ENCODE data around the gene KCND1. TPM values are rescaled to one million over a fixed set of nuclear protein-coding genes. Genes with fewer than 3 reads are reported as not detected.
A peak's percentile ranks its signal among the peaks of the same experiment; 100 is the strongest.

The KCND1 gene
- total RNA-seq, 2 donors from 2014 or later = 3.8 to 5.0 TPM

GRCh38 chrX:48923771-48924170, 47.9 kb downstream of the KCND1 start:
- peaks cover 24% of the 10 kb centered on the region for H3K36me3 ChIP-seq
- H3K27me3 ChIP-seq (replicated peaks; ENCODE audit: insufficient read depth) = no peaks in the 10 kb centered on the region
- no peaks in the 10 kb centered on the region for H3K4me1 ChIP-seq (ENCODE audit: control insufficient read depth in 1 of 2, low read depth in 2 of 2)
- DNase-seq (ENCODE audit: low spot score) (no peak), ATAC-seq (ENCODE audit: insufficient number of reproducible peaks, low FRiP score, low read depth) (no peak)
- no peak overlapping the region for H3K27ac ChIP-seq
- H3K9me3 ChIP-seq = no peaks in the 10 kb centered on the region
- H3K4me3 ChIP-seq = no peak overlapping the region
- TF ChIP-seq, protein P1, sequence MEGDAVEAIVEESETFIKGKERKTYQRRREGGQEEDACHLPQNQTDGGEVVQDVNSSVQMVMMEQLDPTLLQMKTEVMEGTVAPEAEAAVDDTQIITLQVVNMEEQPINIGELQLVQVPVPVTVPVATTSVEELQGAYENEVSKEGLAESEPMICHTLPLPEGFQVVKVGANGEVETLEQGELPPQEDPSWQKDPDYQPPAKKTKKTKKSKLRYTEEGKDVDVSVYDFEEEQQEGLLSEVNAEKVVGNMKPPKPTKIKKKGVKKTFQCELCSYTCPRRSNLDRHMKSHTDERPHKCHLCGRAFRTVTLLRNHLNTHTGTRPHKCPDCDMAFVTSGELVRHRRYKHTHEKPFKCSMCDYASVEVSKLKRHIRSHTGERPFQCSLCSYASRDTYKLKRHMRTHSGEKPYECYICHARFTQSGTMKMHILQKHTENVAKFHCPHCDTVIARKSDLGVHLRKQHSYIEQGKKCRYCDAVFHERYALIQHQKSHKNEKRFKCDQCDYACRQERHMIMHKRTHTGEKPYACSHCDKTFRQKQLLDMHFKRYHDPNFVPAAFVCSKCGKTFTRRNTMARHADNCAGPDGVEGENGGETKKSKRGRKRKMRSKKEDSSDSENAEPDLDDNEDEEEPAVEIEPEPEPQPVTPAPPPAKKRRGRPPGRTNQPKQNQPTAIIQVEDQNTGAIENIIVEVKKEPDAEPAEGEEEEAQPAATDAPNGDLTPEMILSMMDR (IDR thresholded peaks at IDR 0.05) = no peak

GRCh38 chrX:48920718-48921104, 50.9 kb downstream of the KCND1 start:
- H3K4me3 ChIP-seq = no peak overlapping the region
- peaks cover 0 to 5% of the 10 kb centered on the region in 2 donors for H3K4me1 ChIP-seq (ENCODE audit: control insufficient read depth in 1 of 2, low read depth in 2 of 2)
- DNase-seq (ENCODE audit: low spot score) = no peak
- H3K27me3 ChIP-seq (replicated peaks; ENCODE audit: insufficient read depth) = no peaks in the 10 kb centered on the region
- no peak for ATAC-seq (ENCODE audit: insufficient number of reproducible peaks, low FRiP score, low read depth)
- no peaks in the 10 kb centered on the region for H3K9me3 ChIP-seq
- TF ChIP-seq, protein P1 (IDR thresholded peaks at IDR 0.05) = no peak
- peaks cover 21% of the 10 kb centered on the region for H3K36me3 ChIP-seq
- H3K27ac ChIP-seq = no peak overlapping the region

DNA sequence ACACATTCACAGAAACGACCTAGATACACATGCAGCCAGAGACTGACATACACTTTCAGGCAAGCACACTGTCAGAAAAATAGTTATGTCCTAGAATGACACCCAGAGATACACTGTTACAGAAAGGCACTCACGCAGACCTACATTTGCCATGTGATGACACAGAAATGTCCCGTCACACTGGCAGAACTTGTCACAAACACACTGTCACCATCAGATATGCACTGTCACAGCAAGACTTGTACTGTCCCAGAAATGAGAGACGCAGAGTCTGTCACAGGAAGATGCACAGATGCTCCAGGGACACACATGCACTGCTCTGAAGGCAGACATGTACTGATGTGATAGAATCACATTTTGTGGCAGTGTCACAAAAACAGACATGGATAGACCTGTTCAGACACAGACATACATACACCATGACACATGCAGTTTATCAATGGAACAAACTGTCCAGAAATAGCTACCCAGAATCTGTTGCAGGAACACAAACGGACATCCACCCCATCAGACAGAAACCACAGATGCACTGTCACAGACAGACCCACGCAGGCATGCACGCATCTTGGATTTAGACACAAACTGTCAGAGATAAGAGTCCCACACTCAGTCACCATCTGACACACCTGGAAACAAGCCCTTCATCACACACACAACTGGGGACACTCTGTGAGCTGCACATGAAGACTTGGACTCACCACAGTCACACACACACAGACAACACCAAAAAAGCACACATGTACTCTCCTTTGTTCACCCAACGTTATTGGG, 51.5 kb downstream of the KCND1 start:
- TF ChIP-seq, protein P1 (IDR thresholded peaks at IDR 0.05) = no peak
- H3K4me1 ChIP-seq (ENCODE audit: control insufficient read depth in 1 of 2, low read depth in 2 of 2) = peaks cover 0 to 5% of the 10 kb centered on the region in 2 donors
- no peaks in the 10 kb centered on the region for H3K27me3 ChIP-seq (replicated peaks; ENCODE audit: insufficient read depth)
- DNase-seq (ENCODE audit: low spot score) = no peak
- no peaks in the 10 kb centered on the region for H3K9me3 ChIP-seq
- peaks cover 17% of the 10 kb centered on the region for H3K36me3 ChIP-seq
- no peak for ATAC-seq (ENCODE audit: insufficient number of reproducible peaks, low FRiP score, low read depth)
- no peak overlapping the region for H3K4me3 ChIP-seq
- H3K27ac ChIP-seq = peak overlapping the region in 1 of 2 donors; percentile 91

DNA sequence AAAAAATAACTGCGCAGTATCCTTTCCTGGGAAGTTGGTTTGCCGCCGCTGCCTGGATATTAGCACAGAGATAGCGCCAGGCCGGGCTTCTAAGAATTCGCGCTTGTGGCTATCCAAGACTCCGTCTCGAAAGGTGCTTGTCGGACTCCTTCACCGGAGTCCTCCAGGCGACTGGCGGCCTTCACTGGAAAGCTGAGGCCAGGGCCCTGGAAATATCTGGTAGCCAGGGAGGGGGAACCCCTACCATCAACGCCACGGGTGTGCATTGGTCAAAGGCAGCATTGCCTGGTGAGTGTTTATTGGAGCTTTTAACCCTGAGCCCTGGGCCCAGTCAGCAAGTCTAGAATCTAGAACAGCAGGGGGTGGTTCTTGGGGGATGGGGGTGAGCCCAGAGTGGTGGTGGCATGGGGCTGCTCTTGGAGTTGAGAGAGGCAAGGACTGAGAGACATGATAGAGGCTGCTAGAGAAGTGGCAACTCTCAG, 52.2 kb downstream of the KCND1 start:
- Histone ChIP-seq H3K27me3 (replicated peaks; ENCODE audit: insufficient read depth) (no peaks in the 10 kb centered on the region), H3K36me3 (peaks cover 17% of the 10 kb centered on the region), H3K4me3 (peak overlapping the region; percentile 82), H3K27ac (peak overlapping the region; percentile 82 to 91), H3K4me1 (ENCODE audit: control insufficient read depth in 1 of 2, low read depth in 2 of 2) (peaks cover 0 to 5% of the 10 kb centered on the region in 2 donors), H3K9me3 (no peaks in the 10 kb centered on the region)
- TF ChIP-seq, protein P1 (IDR thresholded peaks at IDR 0.05) = no peak
- DNase-seq (ENCODE audit: low spot score) = no peak
- ATAC-seq (ENCODE audit: insufficient number of reproducible peaks, low FRiP score, low read depth) = peak; percentile 8

- no peaks in the 10 kb centered on the region for H3K9me3 ChIP-seq
- H3K4me3 ChIP-seq = peak within 1 kb of the TSS; percentile 82
- peak; percentile 75 for ATAC-seq (ENCODE audit: insufficient number of reproducible peaks, low FRiP score, low read depth)
- DNase-seq (ENCODE audit: low spot score) = peak; percentile 71
- TF ChIP-seq, protein P1 (IDR thresholded peaks at IDR 0.05) = no peak
- peak within 1 kb of the TSS; percentile 85 to 91 for H3K27ac ChIP-seq
- H3K4me1 ChIP-seq (ENCODE audit: control insufficient read depth in 1 of 2, low read depth in 2 of 2) = peaks cover 0 to 5% of the 10 kb centered on the region in 2 donors
- peaks cover 12% of the 10 kb centered on the region for H3K36me3 ChIP-seq
- H3K27me3 ChIP-seq (replicated peaks; ENCODE audit: insufficient read depth) = no peaks in the 10 kb centered on the region
Observed at GRCh38 chrX:48918643-48919340, 52.9 kb downstream of the KCND1 start, which contains the start of gene PIM2. TSS of gene PIM2 (minus strand) at chrX:48919024. CDS start at chrX:48918834, 190 bp downstream.
